ENCODE data around the gene CRPPA. TPM values are rescaled to one million over a fixed set of nuclear protein-coding genes. Genes with fewer than 3 reads are reported as not detected.

Gene CRPPA
- total RNA-seq, 2 experiments from 2014 or later = 1.0 to 1.1 TPM

DNA sequence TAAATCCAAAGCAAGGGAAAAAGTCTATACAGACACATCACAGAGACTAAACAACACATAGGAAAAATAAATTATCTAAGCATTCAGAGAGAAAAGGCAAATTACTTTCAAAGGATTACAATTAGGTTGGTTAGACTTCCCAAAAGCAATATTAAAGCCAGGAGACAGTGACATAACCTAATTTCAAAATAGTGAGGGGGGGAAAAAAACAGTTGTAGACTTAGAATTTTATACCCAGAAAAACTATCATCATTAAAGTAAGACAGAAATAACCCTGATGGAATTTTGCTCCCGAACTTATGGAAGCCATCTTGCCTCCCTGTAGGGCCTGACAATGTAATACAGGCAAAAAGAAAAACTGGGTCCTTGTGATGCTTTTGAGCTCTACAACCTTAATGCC lies 18.4 kb downstream of the CRPPA start:
- DNase-seq (no peak), ATAC-seq (ENCODE audit: poor library complexity) (no peak)
- intact Hi-C loops (cut with DNase I, micrococcal nuclease) = no loop called here
- H3K4me3 ChIP-seq (ENCODE audit: low read length) = no peak overlapping the region
- no peaks in the 10 kb centered on the region for H3K36me3 ChIP-seq (ENCODE audit: insufficient read depth, low read length)
- no peak overlapping the region for H3K27ac Mint-ChIP-seq
- H3K4me3 Mint-ChIP-seq = no peak overlapping the region
- CTCF ChIA-PET = no interaction called here
- H3K9me3 Mint-ChIP-seq = peaks cover 17% of the 10 kb centered on the region
- TF ChIP-seq, protein P1, sequence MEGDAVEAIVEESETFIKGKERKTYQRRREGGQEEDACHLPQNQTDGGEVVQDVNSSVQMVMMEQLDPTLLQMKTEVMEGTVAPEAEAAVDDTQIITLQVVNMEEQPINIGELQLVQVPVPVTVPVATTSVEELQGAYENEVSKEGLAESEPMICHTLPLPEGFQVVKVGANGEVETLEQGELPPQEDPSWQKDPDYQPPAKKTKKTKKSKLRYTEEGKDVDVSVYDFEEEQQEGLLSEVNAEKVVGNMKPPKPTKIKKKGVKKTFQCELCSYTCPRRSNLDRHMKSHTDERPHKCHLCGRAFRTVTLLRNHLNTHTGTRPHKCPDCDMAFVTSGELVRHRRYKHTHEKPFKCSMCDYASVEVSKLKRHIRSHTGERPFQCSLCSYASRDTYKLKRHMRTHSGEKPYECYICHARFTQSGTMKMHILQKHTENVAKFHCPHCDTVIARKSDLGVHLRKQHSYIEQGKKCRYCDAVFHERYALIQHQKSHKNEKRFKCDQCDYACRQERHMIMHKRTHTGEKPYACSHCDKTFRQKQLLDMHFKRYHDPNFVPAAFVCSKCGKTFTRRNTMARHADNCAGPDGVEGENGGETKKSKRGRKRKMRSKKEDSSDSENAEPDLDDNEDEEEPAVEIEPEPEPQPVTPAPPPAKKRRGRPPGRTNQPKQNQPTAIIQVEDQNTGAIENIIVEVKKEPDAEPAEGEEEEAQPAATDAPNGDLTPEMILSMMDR (IDR thresholded peaks at IDR 0.05) = no peak
- H3K9me3 ChIP-seq (ENCODE audit: control insufficient read depth in 1 of 2, insufficient read depth in 1 of 2, low read length in 2 of 2) = peaks cover 4 to 9% of the 10 kb centered on the region in 2 experiments
- no peak overlapping the region for H3K27ac ChIP-seq (ENCODE audit: low read depth in 1 of 2, low read length in 2 of 2)
- H3K36me3 Mint-ChIP-seq (ENCODE audit: low read depth) = peaks cover 17% of the 10 kb centered on the region
- no peaks in the 10 kb centered on the region for H3K4me1 Mint-ChIP-seq (ENCODE audit: low read depth)
- no peaks in the 10 kb centered on the region for H3K4me1 ChIP-seq (ENCODE audit: insufficient read depth, low read length)
- POLR2A ChIA-PET = no interaction called here
- no peaks in the 10 kb centered on the region for H3K27me3 ChIP-seq (ENCODE audit: control insufficient read depth in 1 of 2, insufficient read depth in 2 of 2, low read length in 2 of 2)
- H3K27me3 Mint-ChIP-seq = no peaks in the 10 kb centered on the region

GRCh38 chr7:16402091-16402490 lies 19.2 kb downstream of the CRPPA start:
- ATAC-seq (ENCODE audit: poor library complexity) (no peak), DNase-seq (no peak)
- Histone ChIP-seq H3K27ac (ENCODE audit: low read depth in 1 of 2, low read length in 2 of 2) (no peak overlapping the region), H3K9me3 (ENCODE audit: control insufficient read depth in 1 of 2, insufficient read depth in 1 of 2, low read length in 2 of 2) (peaks cover 4 to 9% of the 10 kb centered on the region in 2 experiments), H3K4me1 (ENCODE audit: insufficient read depth, low read length) (no peaks in the 10 kb centered on the region), H3K27me3 (ENCODE audit: control insufficient read depth in 1 of 2, insufficient read depth in 2 of 2, low read length in 2 of 2) (no peaks in the 10 kb centered on the region), H3K4me3 (ENCODE audit: low read length) (no peak overlapping the region), H3K36me3 (ENCODE audit: insufficient read depth, low read length) (no peaks in the 10 kb centered on the region)
- no peak overlapping the region for H3K4me3 Mint-ChIP-seq
- H3K27me3 Mint-ChIP-seq = no peaks in the 10 kb centered on the region
- TF ChIP-seq, protein P1 (IDR thresholded peaks at IDR 0.05) = no peak
- peaks cover 17% of the 10 kb centered on the region for H3K9me3 Mint-ChIP-seq
- ChIA-PET CTCF (no interaction called here), POLR2A (no interaction called here)
- intact Hi-C loops (cut with DNase I, micrococcal nuclease) = no loop called here
- H3K4me1 Mint-ChIP-seq (ENCODE audit: low read depth) = no peaks in the 10 kb centered on the region
- peaks cover 17% of the 10 kb centered on the region for H3K36me3 Mint-ChIP-seq (ENCODE audit: low read depth)
- no peak overlapping the region for H3K27ac Mint-ChIP-seq

DNA sequence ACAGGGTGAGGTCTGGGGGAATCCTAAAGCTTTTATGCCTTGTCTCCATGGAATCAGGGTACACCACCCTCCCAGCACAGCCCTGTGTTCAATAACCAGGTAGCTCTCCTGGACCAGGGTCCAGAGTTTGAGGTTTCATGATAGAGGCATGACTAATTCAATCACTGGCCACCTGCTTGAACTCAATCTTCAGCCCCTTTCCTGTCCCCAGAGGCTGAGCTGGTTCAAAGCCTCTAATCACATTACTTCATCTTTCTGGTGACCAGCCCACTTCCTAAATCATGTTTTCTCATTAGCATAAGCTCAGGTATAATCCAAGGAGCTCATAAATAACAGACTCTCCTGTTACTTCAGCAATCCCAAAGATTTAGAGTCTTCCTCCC lies 20.5 kb downstream of the CRPPA start:
- Mint-ChIP-seq H3K4me3 (no peak overlapping the region), H3K27ac (no peak overlapping the region), H3K4me1 (ENCODE audit: low read depth) (no peaks in the 10 kb centered on the region), H3K36me3 (ENCODE audit: low read depth) (peaks cover 17% of the 10 kb centered on the region), H3K27me3 (no peaks in the 10 kb centered on the region), H3K9me3 (peaks cover 23% of the 10 kb centered on the region)
- TF ChIP-seq, protein P1 (IDR thresholded peaks at IDR 0.05) = no peak
- DNase-seq = no peak
- intact Hi-C loops (cut with DNase I, micrococcal nuclease) = no loop called here
- H3K4me1 ChIP-seq (ENCODE audit: insufficient read depth, low read length) = no peaks in the 10 kb centered on the region
- H3K27ac ChIP-seq (ENCODE audit: low read depth in 1 of 2, low read length in 2 of 2) = no peak overlapping the region
- ChIA-PET CTCF (no interaction called here), POLR2A (no interaction called here)
- H3K27me3 ChIP-seq (ENCODE audit: control insufficient read depth in 1 of 2, insufficient read depth in 2 of 2, low read length in 2 of 2) = no peaks in the 10 kb centered on the region
- no peaks in the 10 kb centered on the region for H3K36me3 ChIP-seq (ENCODE audit: insufficient read depth, low read length)
- H3K4me3 ChIP-seq (ENCODE audit: low read length) = no peak overlapping the region
- ATAC-seq (ENCODE audit: poor library complexity) = no peak
- H3K9me3 ChIP-seq (ENCODE audit: control insufficient read depth in 1 of 2, insufficient read depth in 1 of 2, low read length in 2 of 2) = peaks cover 4 to 9% of the 10 kb centered on the region in 2 experiments

Data from CD4-positive, alpha-beta T cell (primary cell).